ENCODE measurements around the gene ETFDH. TPM values are rescaled to one million over a fixed set of nuclear protein-coding genes. Genes with fewer than 3 reads are reported as not detected.
A peak's percentile ranks its signal among the peaks of the same experiment; 100 is the strongest.

Gene ETFDH
- total RNA-seq, 1 experiment from 2014 or later = 12.4 TPM

DNA sequence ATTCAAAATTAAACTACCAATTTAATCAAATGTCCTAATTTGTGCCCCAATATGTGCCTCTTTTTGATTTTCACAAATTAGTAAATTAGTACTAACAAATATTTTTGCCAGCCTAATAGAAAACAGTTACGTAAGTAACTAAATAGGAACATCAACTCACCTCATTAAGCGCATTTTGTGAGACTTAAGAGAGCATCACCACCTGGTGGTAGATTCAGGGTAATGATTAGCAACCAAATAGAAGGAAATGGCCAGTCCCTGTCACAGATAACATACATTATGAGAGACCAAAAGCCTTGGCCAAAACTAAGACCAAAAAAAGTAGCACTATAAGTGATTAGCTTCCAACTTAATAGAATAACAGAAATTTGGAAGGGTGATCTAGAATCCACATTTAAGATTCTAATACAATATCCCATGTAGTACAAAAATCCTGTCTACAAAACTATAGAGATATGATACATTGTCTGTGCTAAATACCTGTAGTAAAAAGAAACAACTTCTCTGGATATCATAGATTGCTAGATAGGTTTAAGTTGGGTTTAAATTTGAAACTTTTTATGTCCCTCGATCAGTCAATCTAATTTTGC is 47.1 kb upstream of the ETFDH start:
- H3K27me3 Mint-ChIP-seq (ENCODE audit: low read depth) = no peaks in the 10 kb centered on the region
- H3K27ac Mint-ChIP-seq = no peak overlapping the region
- CTCF ChIA-PET = interaction anchor here (1.0 to 1.9 kb wide), 4 partner anchors 129 to 368 kb away, joined by 3 to 15 read pairs (median 9); no protein-coding TSS in a partner anchor
- no peak overlapping the region for H3K4me3 Mint-ChIP-seq
- POLR2A ChIA-PET = no interaction called here
- peaks cover 10% of the 10 kb centered on the region for H3K4me1 Mint-ChIP-seq
- H3K36me3 Mint-ChIP-seq = no peaks in the 10 kb centered on the region
- DNase-seq (ENCODE audit: low spot score) = no peak
- peak; percentile 82 for ATAC-seq
- no peaks in the 10 kb centered on the region for H3K9me3 Mint-ChIP-seq
- TF ChIP-seq, protein P1, sequence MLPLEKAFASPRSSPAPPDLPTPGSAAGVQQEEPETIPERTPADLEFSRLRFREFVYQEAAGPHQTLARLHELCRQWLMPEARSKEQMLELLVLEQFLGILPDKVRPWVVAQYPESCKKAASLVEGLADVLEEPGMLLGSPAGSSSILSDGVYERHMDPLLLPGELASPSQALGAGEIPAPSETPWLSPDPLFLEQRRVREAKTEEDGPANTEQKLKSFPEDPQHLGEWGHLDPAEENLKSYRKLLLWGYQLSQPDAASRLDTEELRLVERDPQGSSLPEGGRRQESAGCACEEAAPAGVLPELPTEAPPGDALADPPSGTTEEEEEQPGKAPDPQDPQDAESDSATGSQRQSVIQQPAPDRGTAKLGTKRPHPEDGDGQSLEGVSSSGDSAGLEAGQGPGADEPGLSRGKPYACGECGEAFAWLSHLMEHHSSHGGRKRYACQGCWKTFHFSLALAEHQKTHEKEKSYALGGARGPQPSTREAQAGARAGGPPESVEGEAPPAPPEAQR (CRISPR knock-in tag; IDR thresholded peaks at IDR 0.05) = no peak
- TF ChIP-seq, protein P2, sequence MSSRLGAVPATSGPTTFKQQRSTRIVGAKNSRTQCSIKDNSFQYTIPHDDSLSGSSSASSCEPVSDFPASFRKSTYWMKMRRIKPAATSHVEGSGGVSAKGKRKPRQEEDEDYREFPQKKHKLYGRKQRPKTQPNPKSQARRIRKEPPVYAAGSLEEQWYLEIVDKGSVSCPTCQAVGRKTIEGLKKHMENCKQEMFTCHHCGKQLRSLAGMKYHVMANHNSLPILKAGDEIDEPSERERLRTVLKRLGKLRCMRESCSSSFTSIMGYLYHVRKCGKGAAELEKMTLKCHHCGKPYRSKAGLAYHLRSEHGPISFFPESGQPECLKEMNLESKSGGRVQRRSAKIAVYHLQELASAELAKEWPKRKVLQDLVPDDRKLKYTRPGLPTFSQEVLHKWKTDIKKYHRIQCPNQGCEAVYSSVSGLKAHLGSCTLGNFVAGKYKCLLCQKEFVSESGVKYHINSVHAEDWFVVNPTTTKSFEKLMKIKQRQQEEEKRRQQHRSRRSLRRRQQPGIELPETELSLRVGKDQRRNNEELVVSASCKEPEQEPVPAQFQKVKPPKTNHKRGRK (CRISPR knock-in tag; IDR thresholded peaks at IDR 0.05; ENCODE audit: borderline replicate concordance) = no peak
- TF ChIP-seq, protein P3, sequence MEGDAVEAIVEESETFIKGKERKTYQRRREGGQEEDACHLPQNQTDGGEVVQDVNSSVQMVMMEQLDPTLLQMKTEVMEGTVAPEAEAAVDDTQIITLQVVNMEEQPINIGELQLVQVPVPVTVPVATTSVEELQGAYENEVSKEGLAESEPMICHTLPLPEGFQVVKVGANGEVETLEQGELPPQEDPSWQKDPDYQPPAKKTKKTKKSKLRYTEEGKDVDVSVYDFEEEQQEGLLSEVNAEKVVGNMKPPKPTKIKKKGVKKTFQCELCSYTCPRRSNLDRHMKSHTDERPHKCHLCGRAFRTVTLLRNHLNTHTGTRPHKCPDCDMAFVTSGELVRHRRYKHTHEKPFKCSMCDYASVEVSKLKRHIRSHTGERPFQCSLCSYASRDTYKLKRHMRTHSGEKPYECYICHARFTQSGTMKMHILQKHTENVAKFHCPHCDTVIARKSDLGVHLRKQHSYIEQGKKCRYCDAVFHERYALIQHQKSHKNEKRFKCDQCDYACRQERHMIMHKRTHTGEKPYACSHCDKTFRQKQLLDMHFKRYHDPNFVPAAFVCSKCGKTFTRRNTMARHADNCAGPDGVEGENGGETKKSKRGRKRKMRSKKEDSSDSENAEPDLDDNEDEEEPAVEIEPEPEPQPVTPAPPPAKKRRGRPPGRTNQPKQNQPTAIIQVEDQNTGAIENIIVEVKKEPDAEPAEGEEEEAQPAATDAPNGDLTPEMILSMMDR (IDR thresholded peaks at IDR 0.05) = peak; percentile 63

DNA sequence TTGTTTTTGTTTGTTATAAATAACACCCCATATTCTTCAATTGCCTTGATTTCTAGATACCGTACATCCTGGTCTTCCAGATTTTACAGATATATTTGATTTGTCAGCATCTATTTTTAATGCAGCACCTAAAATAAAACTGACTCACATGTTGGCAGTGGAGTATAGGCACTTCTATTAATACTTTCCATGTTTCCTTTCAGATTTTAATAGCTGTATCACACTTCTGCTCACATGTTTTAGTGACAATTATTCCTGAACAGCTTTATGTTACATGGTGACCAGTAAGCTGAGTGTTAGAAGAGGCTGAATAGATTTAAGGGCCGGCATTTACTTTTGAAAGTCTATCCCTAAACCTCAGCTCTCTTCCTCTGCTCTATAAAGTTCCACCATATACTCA is 46.6 kb upstream of the ETFDH start:
- ChIA-PET CTCF (interaction anchor here (1.1 to 1.9 kb wide), 2 partner anchors 130 to 369 kb away, joined by 3 to 14 read pairs; no protein-coding TSS in a partner anchor), POLR2A (no interaction called here)
- Mint-ChIP-seq H3K4me1 (peaks cover 10% of the 10 kb centered on the region), H3K9me3 (no peaks in the 10 kb centered on the region), H3K4me3 (no peak overlapping the region), H3K27me3 (ENCODE audit: low read depth) (no peaks in the 10 kb centered on the region), H3K27ac (no peak overlapping the region), H3K36me3 (no peaks in the 10 kb centered on the region)
- DNase-seq (ENCODE audit: low spot score) (no peak), ATAC-seq (no peak)
- TF ChIP-seq, protein P4, sequence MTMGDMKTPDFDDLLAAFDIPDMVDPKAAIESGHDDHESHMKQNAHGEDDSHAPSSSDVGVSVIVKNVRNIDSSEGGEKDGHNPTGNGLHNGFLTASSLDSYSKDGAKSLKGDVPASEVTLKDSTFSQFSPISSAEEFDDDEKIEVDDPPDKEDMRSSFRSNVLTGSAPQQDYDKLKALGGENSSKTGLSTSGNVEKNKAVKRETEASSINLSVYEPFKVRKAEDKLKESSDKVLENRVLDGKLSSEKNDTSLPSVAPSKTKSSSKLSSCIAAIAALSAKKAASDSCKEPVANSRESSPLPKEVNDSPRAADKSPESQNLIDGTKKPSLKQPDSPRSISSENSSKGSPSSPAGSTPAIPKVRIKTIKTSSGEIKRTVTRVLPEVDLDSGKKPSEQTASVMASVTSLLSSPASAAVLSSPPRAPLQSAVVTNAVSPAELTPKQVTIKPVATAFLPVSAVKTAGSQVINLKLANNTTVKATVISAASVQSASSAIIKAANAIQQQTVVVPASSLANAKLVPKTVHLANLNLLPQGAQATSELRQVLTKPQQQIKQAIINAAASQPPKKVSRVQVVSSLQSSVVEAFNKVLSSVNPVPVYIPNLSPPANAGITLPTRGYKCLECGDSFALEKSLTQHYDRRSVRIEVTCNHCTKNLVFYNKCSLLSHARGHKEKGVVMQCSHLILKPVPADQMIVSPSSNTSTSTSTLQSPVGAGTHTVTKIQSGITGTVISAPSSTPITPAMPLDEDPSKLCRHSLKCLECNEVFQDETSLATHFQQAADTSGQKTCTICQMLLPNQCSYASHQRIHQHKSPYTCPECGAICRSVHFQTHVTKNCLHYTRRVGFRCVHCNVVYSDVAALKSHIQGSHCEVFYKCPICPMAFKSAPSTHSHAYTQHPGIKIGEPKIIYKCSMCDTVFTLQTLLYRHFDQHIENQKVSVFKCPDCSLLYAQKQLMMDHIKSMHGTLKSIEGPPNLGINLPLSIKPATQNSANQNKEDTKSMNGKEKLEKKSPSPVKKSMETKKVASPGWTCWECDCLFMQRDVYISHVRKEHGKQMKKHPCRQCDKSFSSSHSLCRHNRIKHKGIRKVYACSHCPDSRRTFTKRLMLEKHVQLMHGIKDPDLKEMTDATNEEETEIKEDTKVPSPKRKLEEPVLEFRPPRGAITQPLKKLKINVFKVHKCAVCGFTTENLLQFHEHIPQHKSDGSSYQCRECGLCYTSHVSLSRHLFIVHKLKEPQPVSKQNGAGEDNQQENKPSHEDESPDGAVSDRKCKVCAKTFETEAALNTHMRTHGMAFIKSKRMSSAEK (CRISPR knock-in tag; IDR thresholded peaks at IDR 0.05; ENCODE audit: borderline replicate concordance) = no peak
- TF ChIP-seq, protein P5, sequence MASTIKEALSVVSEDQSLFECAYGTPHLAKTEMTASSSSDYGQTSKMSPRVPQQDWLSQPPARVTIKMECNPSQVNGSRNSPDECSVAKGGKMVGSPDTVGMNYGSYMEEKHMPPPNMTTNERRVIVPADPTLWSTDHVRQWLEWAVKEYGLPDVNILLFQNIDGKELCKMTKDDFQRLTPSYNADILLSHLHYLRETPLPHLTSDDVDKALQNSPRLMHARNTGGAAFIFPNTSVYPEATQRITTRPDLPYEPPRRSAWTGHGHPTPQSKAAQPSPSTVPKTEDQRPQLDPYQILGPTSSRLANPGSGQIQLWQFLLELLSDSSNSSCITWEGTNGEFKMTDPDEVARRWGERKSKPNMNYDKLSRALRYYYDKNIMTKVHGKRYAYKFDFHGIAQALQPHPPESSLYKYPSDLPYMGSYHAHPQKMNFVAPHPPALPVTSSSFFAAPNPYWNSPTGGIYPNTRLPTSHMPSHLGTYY (CRISPR knock-in tag; IDR thresholded peaks at IDR 0.05) = no peak
- TF ChIP-seq CREM (CRISPR knock-in tag; IDR thresholded peaks at IDR 0.05) (no peak), CBFB (CRISPR knock-in tag; IDR thresholded peaks at IDR 0.05; ENCODE audit: low read depth) (no peak), SP1 (CRISPR knock-in tag; conservative IDR thresholded peaks at IDR 0.05) (no peak), ATF1 (CRISPR knock-in tag; IDR thresholded peaks at IDR 0.05) (no peak), ZNF263 (CRISPR knock-in tag; IDR thresholded peaks at IDR 0.05; ENCODE audit: low read depth) (no peak), NR3C1 (CRISPR knock-in tag; conservative IDR thresholded peaks at IDR 0.05; ENCODE audit: low read depth) (no peak), RELA (CRISPR knock-in tag; IDR thresholded peaks at IDR 0.05; ENCODE audit: borderline replicate concordance) (no peak), JAZF1 (CRISPR knock-in tag; IDR thresholded peaks at IDR 0.05) (no peak)
- TF ChIP-seq, protein P6, sequence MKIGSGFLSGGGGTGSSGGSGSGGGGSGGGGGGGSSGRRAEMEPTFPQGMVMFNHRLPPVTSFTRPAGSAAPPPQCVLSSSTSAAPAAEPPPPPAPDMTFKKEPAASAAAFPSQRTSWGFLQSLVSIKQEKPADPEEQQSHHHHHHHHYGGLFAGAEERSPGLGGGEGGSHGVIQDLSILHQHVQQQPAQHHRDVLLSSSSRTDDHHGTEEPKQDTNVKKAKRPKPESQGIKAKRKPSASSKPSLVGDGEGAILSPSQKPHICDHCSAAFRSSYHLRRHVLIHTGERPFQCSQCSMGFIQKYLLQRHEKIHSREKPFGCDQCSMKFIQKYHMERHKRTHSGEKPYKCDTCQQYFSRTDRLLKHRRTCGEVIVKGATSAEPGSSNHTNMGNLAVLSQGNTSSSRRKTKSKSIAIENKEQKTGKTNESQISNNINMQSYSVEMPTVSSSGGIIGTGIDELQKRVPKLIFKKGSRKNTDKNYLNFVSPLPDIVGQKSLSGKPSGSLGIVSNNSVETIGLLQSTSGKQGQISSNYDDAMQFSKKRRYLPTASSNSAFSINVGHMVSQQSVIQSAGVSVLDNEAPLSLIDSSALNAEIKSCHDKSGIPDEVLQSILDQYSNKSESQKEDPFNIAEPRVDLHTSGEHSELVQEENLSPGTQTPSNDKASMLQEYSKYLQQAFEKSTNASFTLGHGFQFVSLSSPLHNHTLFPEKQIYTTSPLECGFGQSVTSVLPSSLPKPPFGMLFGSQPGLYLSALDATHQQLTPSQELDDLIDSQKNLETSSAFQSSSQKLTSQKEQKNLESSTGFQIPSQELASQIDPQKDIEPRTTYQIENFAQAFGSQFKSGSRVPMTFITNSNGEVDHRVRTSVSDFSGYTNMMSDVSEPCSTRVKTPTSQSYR (CRISPR knock-in tag; IDR thresholded peaks at IDR 0.05) = no peak
- TF ChIP-seq, protein P7, sequence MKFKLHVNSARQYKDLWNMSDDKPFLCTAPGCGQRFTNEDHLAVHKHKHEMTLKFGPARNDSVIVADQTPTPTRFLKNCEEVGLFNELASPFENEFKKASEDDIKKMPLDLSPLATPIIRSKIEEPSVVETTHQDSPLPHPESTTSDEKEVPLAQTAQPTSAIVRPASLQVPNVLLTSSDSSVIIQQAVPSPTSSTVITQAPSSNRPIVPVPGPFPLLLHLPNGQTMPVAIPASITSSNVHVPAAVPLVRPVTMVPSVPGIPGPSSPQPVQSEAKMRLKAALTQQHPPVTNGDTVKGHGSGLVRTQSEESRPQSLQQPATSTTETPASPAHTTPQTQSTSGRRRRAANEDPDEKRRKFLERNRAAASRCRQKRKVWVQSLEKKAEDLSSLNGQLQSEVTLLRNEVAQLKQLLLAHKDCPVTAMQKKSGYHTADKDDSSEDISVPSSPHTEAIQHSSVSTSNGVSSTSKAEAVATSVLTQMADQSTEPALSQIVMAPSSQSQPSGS (CRISPR knock-in tag; IDR thresholded peaks at IDR 0.05; ENCODE audit: borderline replicate concordance, low read depth) = no peak

Data from WTC11 (cell line).